ENCODE data around the gene MED27. TPM values are rescaled to one million over a fixed set of nuclear protein-coding genes. Genes with fewer than 3 reads are reported as not detected.
A peak's percentile ranks its signal among the peaks of the same experiment; 100 is the strongest.

MED27 gene
- total and polyA plus RNA-seq, 2 of the 13 experiments (the other 11 are each of a cell fraction or from before 2014, with no cell fraction given), result 16.9 to 19.0 TPM

GRCh38 chr9:132012704-132013357, 66.8 kb downstream of the MED27 start (continued):
- TF ChIP-seq, protein P1, sequence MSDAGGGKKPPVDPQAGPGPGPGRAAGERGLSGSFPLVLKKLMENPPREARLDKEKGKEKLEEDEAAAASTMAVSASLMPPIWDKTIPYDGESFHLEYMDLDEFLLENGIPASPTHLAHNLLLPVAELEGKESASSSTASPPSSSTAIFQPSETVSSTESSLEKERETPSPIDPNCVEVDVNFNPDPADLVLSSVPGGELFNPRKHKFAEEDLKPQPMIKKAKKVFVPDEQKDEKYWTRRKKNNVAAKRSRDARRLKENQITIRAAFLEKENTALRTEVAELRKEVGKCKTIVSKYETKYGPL (CRISPR knock-in tag; IDR thresholded peaks at IDR 0.05), result no peak
- 0 out of 2 replicates have a peak, but pooled peaks have one; percentile 34 for TF ChIP-seq ZBTB20 (CRISPR knock-in tag; IDR thresholded peaks at IDR 0.05; ENCODE audit: borderline replicate concordance, low read depth)
- TF ChIP-seq SAP130 (CRISPR knock-in tag; IDR thresholded peaks at IDR 0.05; ENCODE audit: low read depth), result 0 out of 2 replicates have a peak, but pooled peaks have one; percentile 24
- TF ChIP-seq TEAD2 (CRISPR knock-in tag; IDR thresholded peaks at IDR 0.05), result no peak
- TF ChIP-seq, protein P2, sequence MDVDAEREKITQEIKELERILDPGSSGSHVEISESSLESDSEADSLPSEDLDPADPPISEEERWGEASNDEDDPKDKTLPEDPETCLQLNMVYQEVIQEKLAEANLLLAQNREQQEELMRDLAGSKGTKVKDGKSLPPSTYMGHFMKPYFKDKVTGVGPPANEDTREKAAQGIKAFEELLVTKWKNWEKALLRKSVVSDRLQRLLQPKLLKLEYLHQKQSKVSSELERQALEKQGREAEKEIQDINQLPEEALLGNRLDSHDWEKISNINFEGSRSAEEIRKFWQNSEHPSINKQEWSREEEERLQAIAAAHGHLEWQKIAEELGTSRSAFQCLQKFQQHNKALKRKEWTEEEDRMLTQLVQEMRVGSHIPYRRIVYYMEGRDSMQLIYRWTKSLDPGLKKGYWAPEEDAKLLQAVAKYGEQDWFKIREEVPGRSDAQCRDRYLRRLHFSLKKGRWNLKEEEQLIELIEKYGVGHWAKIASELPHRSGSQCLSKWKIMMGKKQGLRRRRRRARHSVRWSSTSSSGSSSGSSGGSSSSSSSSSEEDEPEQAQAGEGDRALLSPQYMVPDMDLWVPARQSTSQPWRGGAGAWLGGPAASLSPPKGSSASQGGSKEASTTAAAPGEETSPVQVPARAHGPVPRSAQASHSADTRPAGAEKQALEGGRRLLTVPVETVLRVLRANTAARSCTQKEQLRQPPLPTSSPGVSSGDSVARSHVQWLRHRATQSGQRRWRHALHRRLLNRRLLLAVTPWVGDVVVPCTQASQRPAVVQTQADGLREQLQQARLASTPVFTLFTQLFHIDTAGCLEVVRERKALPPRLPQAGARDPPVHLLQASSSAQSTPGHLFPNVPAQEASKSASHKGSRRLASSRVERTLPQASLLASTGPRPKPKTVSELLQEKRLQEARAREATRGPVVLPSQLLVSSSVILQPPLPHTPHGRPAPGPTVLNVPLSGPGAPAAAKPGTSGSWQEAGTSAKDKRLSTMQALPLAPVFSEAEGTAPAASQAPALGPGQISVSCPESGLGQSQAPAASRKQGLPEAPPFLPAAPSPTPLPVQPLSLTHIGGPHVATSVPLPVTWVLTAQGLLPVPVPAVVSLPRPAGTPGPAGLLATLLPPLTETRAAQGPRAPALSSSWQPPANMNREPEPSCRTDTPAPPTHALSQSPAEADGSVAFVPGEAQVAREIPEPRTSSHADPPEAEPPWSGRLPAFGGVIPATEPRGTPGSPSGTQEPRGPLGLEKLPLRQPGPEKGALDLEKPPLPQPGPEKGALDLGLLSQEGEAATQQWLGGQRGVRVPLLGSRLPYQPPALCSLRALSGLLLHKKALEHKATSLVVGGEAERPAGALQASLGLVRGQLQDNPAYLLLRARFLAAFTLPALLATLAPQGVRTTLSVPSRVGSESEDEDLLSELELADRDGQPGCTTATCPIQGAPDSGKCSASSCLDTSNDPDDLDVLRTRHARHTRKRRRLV (CRISPR knock-in tag; IDR thresholded peaks at IDR 0.05), result no peak
- TF ChIP-seq ZNF543 (CRISPR knock-in tag; IDR thresholded peaks at IDR 0.05), result no peak
- no peak for TF ChIP-seq SALL2 (CRISPR knock-in tag; IDR thresholded peaks at IDR 0.05)
- TF ChIP-seq ZNF317 (CRISPR knock-in tag; IDR thresholded peaks at IDR 0.05), result no peak
- TF ChIP-seq FOXP4 (CRISPR knock-in tag; IDR thresholded peaks at IDR 0.05), result peak; percentile 82
- TF ChIP-seq, protein P3, sequence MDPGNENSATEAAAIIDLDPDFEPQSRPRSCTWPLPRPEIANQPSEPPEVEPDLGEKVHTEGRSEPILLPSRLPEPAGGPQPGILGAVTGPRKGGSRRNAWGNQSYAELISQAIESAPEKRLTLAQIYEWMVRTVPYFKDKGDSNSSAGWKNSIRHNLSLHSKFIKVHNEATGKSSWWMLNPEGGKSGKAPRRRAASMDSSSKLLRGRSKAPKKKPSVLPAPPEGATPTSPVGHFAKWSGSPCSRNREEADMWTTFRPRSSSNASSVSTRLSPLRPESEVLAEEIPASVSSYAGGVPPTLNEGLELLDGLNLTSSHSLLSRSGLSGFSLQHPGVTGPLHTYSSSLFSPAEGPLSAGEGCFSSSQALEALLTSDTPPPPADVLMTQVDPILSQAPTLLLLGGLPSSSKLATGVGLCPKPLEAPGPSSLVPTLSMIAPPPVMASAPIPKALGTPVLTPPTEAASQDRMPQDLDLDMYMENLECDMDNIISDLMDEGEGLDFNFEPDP (CRISPR knock-in tag; conservative IDR thresholded peaks at IDR 0.05), result no peak
- TF ChIP-seq, protein P4, sequence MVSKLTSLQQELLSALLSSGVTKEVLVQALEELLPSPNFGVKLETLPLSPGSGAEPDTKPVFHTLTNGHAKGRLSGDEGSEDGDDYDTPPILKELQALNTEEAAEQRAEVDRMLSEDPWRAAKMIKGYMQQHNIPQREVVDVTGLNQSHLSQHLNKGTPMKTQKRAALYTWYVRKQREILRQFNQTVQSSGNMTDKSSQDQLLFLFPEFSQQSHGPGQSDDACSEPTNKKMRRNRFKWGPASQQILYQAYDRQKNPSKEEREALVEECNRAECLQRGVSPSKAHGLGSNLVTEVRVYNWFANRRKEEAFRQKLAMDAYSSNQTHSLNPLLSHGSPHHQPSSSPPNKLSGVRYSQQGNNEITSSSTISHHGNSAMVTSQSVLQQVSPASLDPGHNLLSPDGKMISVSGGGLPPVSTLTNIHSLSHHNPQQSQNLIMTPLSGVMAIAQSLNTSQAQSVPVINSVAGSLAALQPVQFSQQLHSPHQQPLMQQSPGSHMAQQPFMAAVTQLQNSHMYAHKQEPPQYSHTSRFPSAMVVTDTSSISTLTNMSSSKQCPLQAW (CRISPR knock-in tag; IDR thresholded peaks at IDR 0.05), result 0 out of 2 replicates have a peak, but pooled peaks have one; percentile 27
- 0 out of 2 replicates have a peak, but pooled peaks have one; percentile 54 for TF ChIP-seq FOXK2 (IDR thresholded peaks at IDR 0.05)
- TF ChIP-seq TARDBP (CRISPR knock-in tag; IDR thresholded peaks at IDR 0.05), result no peak
- no peak for TF ChIP-seq GATAD1 (CRISPR knock-in tag; IDR thresholded peaks at IDR 0.05)
- no peak for TF ChIP-seq XRCC5 (optimal IDR thresholded peaks at IDR 0.05; ENCODE audit: low read length)
- peak; percentile 57; the same call in 1 of the 2 replicates for TF ChIP-seq TBX3 (IDR thresholded peaks at IDR 0.05; ENCODE audit: borderline replicate concordance)
- no peak for TF ChIP-seq ZFP37 (CRISPR knock-in tag; IDR thresholded peaks at IDR 0.05; ENCODE audit: borderline replicate concordance)
- no peak for TF ChIP-seq ZNF17 (CRISPR knock-in tag; IDR thresholded peaks at IDR 0.05)
- TF ChIP-seq RBM22 (optimal IDR thresholded peaks at IDR 0.05; ENCODE audit: low read length), result no peak
